K562 (cell line): ENCODE results near the gene ANKS1B.

Source experiments
- ARID4B ChIP-seq: sonication (generic); formaldehyde crosslinking; IDR thresholded peaks from 2 replicates; pipeline ENCODE4 v1.8.0; 2022; ENCODE audit warnings: mild to moderate bottlenecking, missing genetic modification reagents
- BHLHE40 ChIP-seq: IDR thresholded peaks from 2 replicates; pipeline ENCODE4 v1.6.1; 2011; ENCODE audit warnings: low read length, improper control_type of control experiment
- CREB1 ChIP-seq, 2 experiments: sonication (generic) in 1 of 2; formaldehyde crosslinking in 1 of 2; IDR thresholded peaks; 2 replicates each; pipeline versions ENCODE4 v1.6.1 to v1.8.0; 2012 to 2022; ENCODE audit warnings: inconsistent platforms in 1 of 2, mild to moderate bottlenecking in 1 of 2, missing genetic modification reagents in 1 of 2, moderate library complexity in 1 of 2
- CTBP1 ChIP-seq: fragments of 450-650 bp; IDR thresholded peaks from 2 replicates; pipeline ENCODE4 v1.6.1; 2016; ENCODE audit warnings: borderline replicate concordance
- CTCF ChIP-seq, 3 experiments: IDR thresholded peaks in 2 of 3; conservative IDR thresholded peaks in 1 of 3; 2 replicates each; pipeline ENCODE4 v1.5.1; 2011 to 2012; ENCODE audit warnings: low read length in 3 of 3, mild to moderate bottlenecking in 3 of 3, control low read depth in 2 of 3, improper control_type of control experiment in 1 of 3, inconsistent platforms in 1 of 3, low read depth in 1 of 3, mixed read lengths in 1 of 3, moderate library complexity in 1 of 3; ENCODE audit not compliant: insufficient read depth in 2 of 3
- ELK1 ChIP-seq: sonication (generic); formaldehyde crosslinking; IDR thresholded peaks from 2 replicates; pipeline ENCODE4 v1.8.1; 2022; ENCODE audit warnings: missing genetic modification reagents
- NR1H2 ChIP-seq: sonication (generic); formaldehyde crosslinking; IDR thresholded peaks from 2 replicates; pipeline ENCODE4 v1.4.0; 2020; ENCODE audit warnings: mild to moderate bottlenecking, missing genetic modification reagents
- POLR2AphosphoS5 ChIP-seq: IDR thresholded peaks from 2 replicates; pipeline ENCODE4 v1.6.1; 2011; ENCODE audit warnings: mild to moderate bottlenecking, low read depth, low read length, moderate library complexity; ENCODE audit not compliant: control insufficient read depth, insufficient read depth
- RFX5 ChIP-seq: IDR thresholded peaks from 2 replicates; pipeline ENCODE4 v1.6.1; 2011; ENCODE audit warnings: low read depth, mild to moderate bottlenecking, improper control_type of control experiment, low read length
- SP1 ChIP-seq: sonication (generic); formaldehyde crosslinking; IDR thresholded peaks from 2 replicates; pipeline ENCODE4 v1.8.1; 2022; ENCODE audit warnings: mild to moderate bottlenecking, missing genetic modification reagents
- TGIF2 ChIP-seq: sonication (generic); formaldehyde crosslinking; IDR thresholded peaks from 2 replicates; pipeline ENCODE4 v1.8.1; 2022; ENCODE audit warnings: mild to moderate bottlenecking, missing genetic modification reagents, moderate library complexity
- ZBTB1 ChIP-seq: sonication (generic); formaldehyde crosslinking; IDR thresholded peaks from 2 replicates; pipeline ENCODE4 v1.8.1; 2023; ENCODE audit warnings: missing genetic modification reagents, low read depth, mild to moderate bottlenecking, borderline replicate concordance
- ZFP36 ChIP-seq: fragments of 150-350 bp; IDR thresholded peaks from 2 replicates; pipeline ENCODE4 v1.6.1; 2018; ENCODE audit warnings: low read length, low read depth; ENCODE audit not compliant: partially characterized antibody
- ZZZ3 ChIP-seq: fragments of 450-650 bp; IDR thresholded peaks from 2 replicates; pipeline ENCODE4 v1.6.1; 2016; ENCODE audit warnings: antibody characterized with exemption, mild to moderate bottlenecking, moderate library complexity

- TF ChIP-seq SP1 (no peak), CTCF (IDR thresholded peaks at IDR 0.05 in 2 of 3, conservative IDR thresholded peaks at IDR 0.05 in 1 of 3; ENCODE audit: insufficient read depth in 2 of 3, low read depth in 1 of 3, low read length in 3 of 3) (peak in 1 of 3 experiments; percentile 36; a peak in 2 of 6 replicates), RFX5 (no peak), ELK1 (no peak), CREB1 (IDR thresholded peaks at IDR 0.05) (no peak), CREB1 (CRISPR knock-in tag; IDR thresholded peaks at IDR 0.05) (no peak), ZFP36 (no peak), BHLHE40 (no peak), NR1H2 (CRISPR knock-in tag) (no peak), ZBTB1 (CRISPR knock-in tag) (no peak), CTBP1 (no peak), POLR2AphosphoS5 (no peak), ARID4B (CRISPR knock-in tag) (no peak), ZZZ3 (no peak), TGIF2 (CRISPR knock-in tag) (no peak)
These were observed 64.3 kb downstream of the ANKS1B start for GRCh38 chr12:99920353-99920960.
